Parathyroid adenoma (tissue), 2 donors: ENCODE measurements around the gene TAGLN3.

Source experiments
- H2AFZ ChIP-seq: fragments of 300-600 bp; sonication (generic); one replicate; pipeline ENCODE4 v1.7.0; 2017; ENCODE audit warnings: antibody characterized with exemption, mild to moderate bottlenecking
- H3K27ac ChIP-seq: fragments of 300-600 bp; sonication (generic); one replicate; pipeline ENCODE4 v1.7.0; 2017
- H3K27me3 ChIP-seq: fragments of 300-600 bp; sonication (generic); one replicate; pipeline ENCODE4 v1.7.0; 2017; ENCODE audit warnings: low read length; ENCODE audit not compliant: control insufficient read depth, insufficient read depth
- H3K36me3 ChIP-seq: fragments of 300-600 bp; sonication (generic); one replicate; pipeline ENCODE4 v1.7.0; 2017; ENCODE audit warnings: low read length; ENCODE audit not compliant: control insufficient read depth, insufficient read depth
- H3K4me1 ChIP-seq: fragments of 300-600 bp; sonication (generic); one replicate; pipeline ENCODE4 v1.7.0; 2017; ENCODE audit warnings: control low read depth
- H3K4me2 ChIP-seq: fragments of 300-600 bp; sonication (generic); one replicate; pipeline ENCODE4 v1.7.0; 2017; ENCODE audit warnings: low read length
- H3K4me3 ChIP-seq: fragments of 300-600 bp; sonication (generic); one replicate; pipeline ENCODE4 v1.7.0; 2017; ENCODE audit warnings: low read depth, low read length
- H3K79me2 ChIP-seq: fragments of 300-600 bp; sonication (generic); one replicate; pipeline ENCODE4 v1.7.0; 2017; ENCODE audit warnings: control low read depth
- H3K9ac ChIP-seq: fragments of 300-600 bp; sonication (generic); one replicate; pipeline ENCODE4 v1.7.0; 2017; ENCODE audit warnings: mild to moderate bottlenecking
- H3K9me3 ChIP-seq: fragments of 300-600 bp; sonication (generic); one replicate; pipeline ENCODE4 v1.7.0; 2017; ENCODE audit warnings: low read length; ENCODE audit not compliant: control insufficient read depth
- CTCF ChIP-seq: fragments of 300-600 bp; sonication (generic); IDR thresholded peaks from one replicate; pipeline ENCODE4 v1.7.0; 2017; ENCODE audit warnings: antibody characterized with exemption, mild to moderate bottlenecking
- donor health status: primary hyperparathyroidism.

The TAGLN3 gene

GRCh38 chr3:112002096-112002971 lies 3.6 kb downstream of the TAGLN3 start:
- H2AFZ ChIP-seq: no peak overlapping the region
- H3K4me1 ChIP-seq: no peaks in the 10 kb centered on the region
- no peak overlapping the region for H3K4me2 ChIP-seq
- TF ChIP-seq CTCF: no peak
- H3K27ac ChIP-seq: no peak overlapping the region
- H3K4me3 ChIP-seq: no peak overlapping the region
- no peaks in the 10 kb centered on the region for H3K27me3 ChIP-seq
- no peaks in the 10 kb centered on the region for H3K9me3 ChIP-seq
- no peaks in the 10 kb centered on the region for H3K36me3 ChIP-seq
- no peaks in the 10 kb centered on the region for H3K79me2 ChIP-seq
- H3K9ac ChIP-seq: no peak overlapping the region

GRCh38 chr3:112003321-112004080 lies 4.8 kb downstream of the TAGLN3 start:
- no peak overlapping the region for H2AFZ ChIP-seq
- no peak overlapping the region for H3K4me3 ChIP-seq
- H3K4me2 ChIP-seq: no peak overlapping the region
- no peak overlapping the region for H3K27ac ChIP-seq
- no peak for TF ChIP-seq CTCF
- H3K27me3 ChIP-seq: no peaks in the 10 kb centered on the region
- no peaks in the 10 kb centered on the region for H3K9me3 ChIP-seq
- H3K4me1 ChIP-seq: no peaks in the 10 kb centered on the region
- no peaks in the 10 kb centered on the region for H3K79me2 ChIP-seq
- H3K9ac ChIP-seq: no peak overlapping the region
- H3K36me3 ChIP-seq: no peaks in the 10 kb centered on the region

GRCh38 chr3:112004187-112004586 lies 5.5 kb downstream of the TAGLN3 start:
- Histone ChIP-seq H3K9me3 (no peaks in the 10 kb centered on the region), H3K27me3 (no peaks in the 10 kb centered on the region), H3K9ac (no peak overlapping the region), H3K36me3 (no peaks in the 10 kb centered on the region), H3K27ac (no peak overlapping the region), H3K4me3 (no peak overlapping the region), H3K79me2 (no peaks in the 10 kb centered on the region), H2AFZ (no peak overlapping the region), H3K4me2 (no peak overlapping the region), H3K4me1 (no peaks in the 10 kb centered on the region)
- no peak for TF ChIP-seq CTCF

GRCh38 chr3:112004669-112005068 lies 5.9 kb downstream of the TAGLN3 start:
- Histone ChIP-seq H3K9me3 (no peaks in the 10 kb centered on the region), H3K79me2 (no peaks in the 10 kb centered on the region), H3K36me3 (no peaks in the 10 kb centered on the region)

More at GRCh38 chr3:112004669-112005068, 5.9 kb downstream of the TAGLN3 start:
- no peak for TF ChIP-seq CTCF
- Histone ChIP-seq H3K4me1 (no peaks in the 10 kb centered on the region), H3K27ac (no peak overlapping the region), H3K27me3 (no peaks in the 10 kb centered on the region), H3K4me3 (no peak overlapping the region), H3K4me2 (no peak overlapping the region), H3K9ac (no peak overlapping the region), H2AFZ (no peak overlapping the region)
